HG02610 (cell line): Measurements from ENCODE around the gene DUSP2.

ENCODE experiments used
- ATAC-seq: cut with Tn5 transposase; IDR thresholded peaks from one replicate; pipeline ENCODE4 v1.9.1; 2021; ENCODE audit warnings: mild to moderate bottlenecking, moderate library complexity; ENCODE audit not compliant: unreplicated experiment

Gene DUSP2, protein sequence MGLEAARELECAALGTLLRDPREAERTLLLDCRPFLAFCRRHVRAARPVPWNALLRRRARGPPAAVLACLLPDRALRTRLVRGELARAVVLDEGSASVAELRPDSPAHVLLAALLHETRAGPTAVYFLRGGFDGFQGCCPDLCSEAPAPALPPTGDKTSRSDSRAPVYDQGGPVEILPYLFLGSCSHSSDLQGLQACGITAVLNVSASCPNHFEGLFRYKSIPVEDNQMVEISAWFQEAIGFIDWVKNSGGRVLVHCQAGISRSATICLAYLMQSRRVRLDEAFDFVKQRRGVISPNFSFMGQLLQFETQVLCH

DNA sequence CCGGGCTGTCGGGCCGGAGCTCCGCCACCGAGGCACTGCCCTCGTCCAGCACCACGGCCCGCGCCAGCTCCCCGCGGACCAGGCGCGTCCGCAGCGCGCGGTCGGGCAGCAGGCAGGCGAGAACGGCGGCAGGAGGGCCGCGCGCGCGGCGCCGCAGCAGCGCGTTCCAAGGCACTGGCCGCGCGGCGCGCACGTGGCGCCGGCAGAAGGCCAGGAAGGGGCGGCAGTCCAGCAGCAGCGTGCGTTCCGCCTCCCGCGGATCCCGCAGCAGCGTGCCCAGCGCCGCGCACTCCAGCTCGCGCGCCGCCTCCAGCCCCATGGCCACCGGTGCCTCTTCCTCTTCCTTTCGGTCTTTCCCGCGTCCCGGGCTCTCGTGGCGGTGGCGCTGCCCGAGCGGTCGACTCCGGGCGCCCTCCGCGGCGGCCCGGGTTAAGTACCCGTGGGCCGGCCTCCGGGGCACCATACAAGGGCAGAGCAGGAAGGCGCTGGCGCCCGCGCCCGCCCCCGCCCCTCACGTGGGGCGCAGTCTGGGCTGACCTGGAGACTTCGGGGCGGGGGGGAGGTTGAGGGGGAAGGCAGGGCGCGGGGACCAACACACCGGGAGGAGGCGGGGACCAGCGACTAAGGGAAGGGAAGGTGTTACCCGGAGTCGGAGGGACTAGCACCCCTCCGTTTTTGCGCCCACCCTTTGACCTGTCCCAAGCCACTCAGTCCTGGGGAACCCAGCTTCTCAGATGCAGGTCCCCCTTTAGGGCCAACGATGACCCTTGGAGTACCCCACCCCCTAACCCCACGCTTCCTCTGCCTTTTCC, at the start of gene DUSP2:
TSS of gene DUSP2 (minus strand) at position 405 of the 812 bp plus-strand sequence. CDS start at position 319, 86 bp downstream.
- ATAC-seq = peak; percentile 55

DNA sequence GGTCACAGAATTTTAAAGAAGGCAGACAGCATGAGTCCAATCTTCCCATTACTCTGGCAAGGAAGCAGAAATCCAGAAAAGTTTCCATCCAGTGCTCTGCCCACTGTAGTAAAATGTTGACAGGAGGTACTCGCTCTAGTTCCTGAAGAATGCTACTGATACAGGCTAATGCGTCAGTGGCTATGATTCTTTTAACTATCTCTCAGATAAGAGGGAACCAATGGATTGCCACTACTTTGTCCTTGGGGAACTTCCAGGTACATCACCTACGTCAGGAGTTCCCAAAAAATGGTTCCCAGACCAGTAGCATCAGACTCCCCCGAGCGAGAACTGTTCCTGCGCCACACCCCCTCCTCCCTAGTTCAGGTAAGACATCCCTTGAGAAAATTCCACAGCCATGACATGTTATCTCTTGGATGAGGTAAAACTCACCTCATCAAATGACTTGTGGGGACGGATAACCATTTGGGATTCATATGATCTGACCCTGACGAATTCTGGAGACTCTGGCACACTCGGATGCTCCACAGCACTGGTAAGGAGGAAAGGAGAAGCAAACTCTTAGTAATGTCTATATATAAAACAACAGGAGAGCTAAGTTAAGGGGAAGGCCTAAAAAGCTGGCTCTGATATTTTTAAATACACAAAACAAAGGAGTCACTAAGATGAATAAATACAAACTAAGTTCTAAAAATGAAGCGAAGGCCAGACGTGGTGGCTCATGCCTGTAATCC, 46.9 kb upstream of the DUSP2 start:
- ATAC-seq = no peak

DNA sequence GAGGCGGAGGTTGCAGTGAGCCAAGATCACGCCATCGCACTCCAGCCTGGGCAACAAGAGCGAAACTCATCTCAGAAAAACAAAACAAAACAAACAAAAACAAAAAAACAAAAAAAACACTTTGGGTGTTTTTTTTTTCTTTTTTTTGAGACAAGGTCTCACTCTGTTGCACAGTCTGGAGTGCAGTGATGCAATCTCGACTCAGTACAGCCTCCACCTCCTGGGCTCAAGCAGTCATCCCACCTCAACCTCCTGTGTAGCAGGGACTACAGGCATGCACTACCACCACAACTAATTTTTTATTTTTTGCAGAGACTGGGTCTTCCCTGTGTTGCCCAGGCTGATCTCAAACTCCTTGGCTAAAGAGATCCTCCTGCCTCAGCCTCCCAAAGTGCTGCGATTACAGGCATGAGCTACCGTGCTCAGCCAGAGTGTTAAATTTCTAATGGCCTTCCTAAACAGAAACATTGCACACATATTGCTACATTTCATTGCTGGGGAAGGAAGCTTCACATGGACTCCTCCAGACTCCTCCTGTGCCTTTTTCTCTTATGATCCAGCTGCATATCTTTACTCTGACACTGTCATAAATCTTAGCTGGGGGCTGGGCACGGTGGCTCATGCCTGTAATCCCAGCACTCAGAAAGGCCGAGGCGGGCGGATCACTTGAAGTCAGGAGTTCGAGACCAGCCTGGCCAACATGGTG, 43.7 kb upstream of the DUSP2 start:
- no peak for ATAC-seq

DNA sequence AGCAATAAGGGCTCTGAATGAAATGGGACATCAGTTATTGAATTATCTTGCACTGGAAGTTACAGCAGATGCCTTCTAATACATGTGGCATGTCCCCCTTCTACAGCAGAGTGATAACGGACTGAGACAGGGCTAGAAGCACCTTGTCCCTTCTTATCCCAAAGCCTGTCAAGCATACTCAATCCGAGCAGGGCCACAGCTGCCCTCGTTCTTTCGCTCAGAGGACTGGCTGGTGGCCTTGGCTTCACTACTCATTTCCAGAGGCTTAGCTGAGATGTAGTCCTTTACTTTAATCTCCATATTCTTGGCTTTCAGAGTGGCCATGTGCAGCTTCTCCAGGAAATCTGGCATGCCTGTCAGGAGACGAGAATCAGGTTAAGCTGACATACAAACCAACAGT, 41.3 kb upstream of the DUSP2 start:
- no peak for ATAC-seq

DNA sequence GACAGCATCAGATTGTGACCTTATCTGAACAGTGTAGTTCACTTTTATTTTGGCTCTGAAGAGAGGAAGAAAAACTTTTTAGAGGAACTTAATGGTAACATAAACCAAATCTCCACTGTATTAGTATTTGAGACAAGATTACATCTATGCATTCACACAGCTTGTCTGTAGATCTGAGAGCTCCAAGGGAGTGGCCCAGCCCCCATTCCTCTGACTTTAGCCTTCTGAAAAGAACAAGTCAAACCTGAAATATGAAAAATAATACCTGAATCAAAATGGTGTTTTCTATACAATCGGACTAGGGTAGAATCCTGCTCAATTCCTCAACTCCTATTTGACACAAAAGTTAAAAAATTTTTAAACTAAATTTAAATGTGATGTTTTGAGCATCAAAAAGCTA, 40.3 kb upstream of the DUSP2 start:
- no peak for ATAC-seq

DNA sequence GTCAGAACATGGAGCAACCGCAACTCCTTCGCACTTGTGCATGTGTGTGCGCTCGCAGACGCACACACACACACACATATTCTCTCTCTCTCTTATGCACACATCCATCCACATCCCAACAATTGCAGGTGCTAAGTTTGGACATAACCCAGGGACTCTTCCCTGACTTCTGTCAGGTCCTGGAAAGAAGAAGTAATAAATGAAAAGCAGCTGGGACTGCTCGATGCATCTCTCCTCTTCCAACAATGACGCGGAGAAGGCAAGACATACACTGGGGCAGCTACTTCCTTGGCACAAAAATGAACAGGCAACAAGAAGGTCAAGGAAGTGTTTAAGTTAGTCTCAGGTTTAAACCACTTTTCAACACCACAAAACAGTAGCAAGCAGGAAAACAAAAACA, 39.7 kb upstream of the DUSP2 start:
- no peak for ATAC-seq

DNA sequence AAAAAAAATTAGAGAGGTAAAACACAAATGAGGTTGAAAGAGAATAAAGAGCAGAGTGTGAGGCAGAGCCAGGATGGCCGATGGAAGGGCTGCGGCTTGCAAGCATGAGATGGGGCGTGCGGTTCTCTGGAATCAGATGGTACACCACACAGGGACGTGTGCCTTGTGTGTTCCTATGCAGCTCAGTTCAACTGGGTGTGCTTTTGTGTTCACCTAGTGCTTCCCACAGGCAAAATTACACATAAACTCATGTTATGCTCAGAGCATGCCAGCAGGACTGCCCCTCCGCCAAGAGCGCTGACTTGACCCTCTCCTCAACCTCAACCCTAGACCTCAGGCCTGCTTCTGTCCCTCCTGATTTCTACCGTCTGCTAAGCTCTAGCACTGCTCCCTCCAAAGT, 38.9 kb upstream of the DUSP2 start:
- ATAC-seq = no peak

DNA sequence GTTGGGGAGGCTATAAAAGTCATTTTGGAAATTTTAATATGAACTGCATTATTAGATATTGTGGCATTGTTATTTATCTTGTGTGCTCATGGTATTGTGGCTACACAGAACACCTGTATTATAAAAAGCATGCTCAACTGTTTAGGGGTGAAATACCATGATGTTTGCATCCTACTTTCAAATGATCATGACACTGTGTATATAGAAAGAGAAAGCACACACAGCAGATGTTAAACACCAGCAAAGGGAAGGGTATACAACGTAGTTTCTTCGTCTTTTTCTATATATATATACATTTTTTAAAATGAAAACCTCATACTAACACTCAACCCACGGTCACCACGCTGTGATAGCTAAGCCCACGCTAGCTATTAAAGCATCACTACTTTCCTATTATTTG, 36.3 kb upstream of the DUSP2 start:
- peak; percentile 47 for ATAC-seq

DNA sequence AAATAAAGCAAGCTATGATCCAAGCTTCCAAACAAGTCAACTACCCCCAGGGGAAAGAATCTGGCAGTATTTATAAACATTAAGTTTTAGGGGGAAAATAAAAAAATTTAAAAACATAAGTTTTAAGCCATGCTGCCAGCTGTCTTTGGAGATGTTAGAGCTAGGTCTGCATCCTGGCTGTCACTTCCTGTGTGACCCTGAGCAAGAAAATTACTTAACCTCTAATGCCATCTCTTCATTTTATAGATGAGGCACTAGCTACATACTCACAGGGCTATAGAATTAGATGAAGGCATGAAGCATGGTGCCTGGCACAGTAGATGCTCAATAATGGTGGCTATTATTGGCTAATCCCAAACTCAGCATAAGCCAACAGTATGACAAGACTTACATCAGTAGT, 35.3 kb upstream of the DUSP2 start:
- no peak for ATAC-seq

DNA sequence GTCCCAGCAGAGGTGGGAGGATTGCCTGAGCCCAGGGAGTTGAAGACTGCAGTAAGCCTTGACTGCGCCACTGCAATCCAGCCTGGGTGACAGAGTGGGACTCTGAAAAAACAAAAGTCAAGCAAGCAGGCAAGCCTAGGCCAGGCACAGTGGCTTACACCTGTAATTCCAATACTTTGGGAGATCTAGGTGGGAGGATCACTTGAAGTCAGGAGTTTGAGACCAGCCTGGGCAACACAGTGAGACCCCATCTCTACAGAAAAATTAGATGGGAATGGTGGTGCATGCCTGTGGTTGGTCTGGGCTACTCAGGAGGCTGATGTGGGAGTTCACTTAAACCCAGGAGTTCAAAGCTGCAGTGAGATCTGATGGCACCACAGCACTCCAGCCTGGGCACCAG, 34.8 kb upstream of the DUSP2 start:
- ATAC-seq = no peak

DNA sequence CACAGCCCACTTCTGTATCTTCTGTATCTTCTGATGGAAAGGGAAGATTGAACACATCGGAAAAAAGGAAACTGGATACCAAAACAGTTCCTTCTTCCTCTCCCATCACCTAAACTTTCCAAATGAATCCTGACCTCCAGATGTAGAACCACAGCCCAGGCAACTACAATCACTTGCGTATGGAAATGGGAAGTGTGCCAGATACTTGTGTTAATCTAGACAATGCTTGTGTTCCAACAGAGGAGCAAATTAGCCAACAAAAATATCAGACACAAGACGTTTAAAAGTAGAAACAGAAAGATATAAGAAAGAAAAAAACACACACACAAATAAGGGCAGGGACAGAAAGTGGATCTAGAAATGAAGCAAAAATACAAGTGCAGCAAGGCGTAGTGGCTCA, 31.4 kb upstream of the DUSP2 start:
- no peak for ATAC-seq

DNA sequence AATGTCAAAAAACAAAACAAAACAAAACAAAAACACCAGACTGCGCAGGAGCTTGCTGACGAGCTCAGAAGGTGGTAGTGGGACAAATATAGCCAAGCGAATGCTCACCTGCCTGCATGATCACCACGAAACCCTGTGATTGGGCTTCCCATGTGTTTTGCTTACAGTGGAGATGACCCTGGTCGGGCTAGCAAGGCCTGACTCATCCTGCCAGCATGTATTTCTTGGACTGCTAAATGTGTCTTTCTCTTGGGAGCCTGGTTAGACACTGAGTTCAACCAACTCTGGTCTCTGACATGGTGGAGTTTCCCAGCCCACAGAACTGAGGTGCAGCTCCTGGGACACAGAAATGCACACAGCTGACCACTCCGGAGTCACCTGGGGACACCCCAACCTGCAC, 30.7 kb upstream of the DUSP2 start:
- ATAC-seq = no peak

DNA sequence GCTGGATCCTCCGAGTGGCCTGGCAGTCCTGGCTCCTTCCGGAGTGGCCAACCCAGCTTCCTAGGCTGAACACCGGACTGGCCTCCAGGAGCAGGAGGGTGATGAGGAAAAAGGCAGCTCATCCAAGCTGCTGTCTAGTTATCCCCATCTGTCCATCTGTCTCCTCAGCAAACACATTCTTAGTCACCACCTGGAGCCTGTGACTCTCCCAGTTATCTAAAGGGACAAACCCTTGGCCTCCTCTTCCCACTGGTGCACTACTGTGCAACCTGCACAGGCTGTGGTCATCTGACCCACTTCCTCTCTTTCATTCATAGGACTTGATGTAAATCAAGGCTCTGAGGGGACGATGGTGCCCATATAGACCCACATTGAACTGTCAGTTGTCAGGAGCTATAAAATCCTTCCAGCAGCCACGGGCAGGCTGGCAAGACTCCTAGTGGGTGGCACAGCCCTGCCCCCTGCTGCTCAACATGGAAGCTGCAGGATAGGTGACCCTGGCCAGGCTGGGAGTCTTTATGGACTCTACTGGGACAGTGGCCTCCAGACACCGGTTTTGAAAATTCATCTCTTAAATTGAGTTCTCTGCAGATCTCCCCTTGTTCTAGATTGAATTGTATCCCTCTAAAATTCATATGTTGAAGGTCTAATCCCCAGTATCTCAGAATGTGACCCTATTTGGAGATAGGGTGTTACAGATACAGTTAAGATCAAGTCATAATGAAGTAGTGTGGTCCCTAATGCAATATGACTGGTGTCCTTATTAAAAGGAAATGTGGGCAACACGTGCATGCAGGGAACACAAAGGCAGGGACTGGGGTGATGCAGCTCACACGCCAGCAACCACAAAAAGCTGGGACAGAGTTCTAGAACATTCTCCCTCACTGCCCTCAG, 29.3 kb upstream of the DUSP2 start:
- ATAC-seq = peak; percentile 72

DNA sequence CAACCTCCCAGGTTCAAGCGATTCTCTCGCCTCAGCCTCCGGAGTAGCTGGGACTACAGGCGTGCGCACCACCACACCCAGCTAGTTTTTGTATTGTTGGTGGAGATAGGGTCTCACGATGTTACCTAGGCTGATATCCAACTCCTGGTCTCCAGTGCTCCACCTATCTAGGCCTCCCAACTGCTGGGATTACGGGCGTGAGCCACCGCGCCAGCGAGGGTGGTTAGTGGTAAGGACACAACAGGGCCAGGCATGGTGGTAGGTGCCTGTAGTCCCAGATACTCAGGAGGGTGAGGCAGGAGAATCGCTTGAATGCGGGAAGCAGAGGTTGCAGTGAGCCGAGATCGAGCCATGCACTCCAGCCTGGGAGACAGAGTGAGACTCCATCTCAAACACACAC, 26.6 kb upstream of the DUSP2 start:
- ATAC-seq = no peak

DNA sequence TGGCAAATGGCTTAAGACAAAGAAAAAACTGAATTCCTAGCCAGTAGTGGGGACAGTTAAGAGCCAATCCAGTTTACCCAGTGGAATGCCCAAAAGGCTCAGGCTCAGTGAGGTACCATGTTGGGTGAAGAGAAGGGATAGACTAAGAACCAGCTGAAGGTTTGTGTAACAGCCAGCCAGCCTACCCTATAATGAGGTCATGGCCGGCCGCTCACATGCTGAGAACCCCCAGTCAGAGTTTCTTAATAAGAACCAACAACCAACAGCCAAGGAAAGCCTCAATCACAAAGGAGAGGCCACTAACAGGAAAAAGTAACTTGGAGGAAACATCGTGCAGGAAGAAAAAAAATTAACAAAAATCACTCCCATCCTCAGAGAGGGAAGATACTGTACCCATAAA, 25.4 kb upstream of the DUSP2 start:
- no peak for ATAC-seq

DNA sequence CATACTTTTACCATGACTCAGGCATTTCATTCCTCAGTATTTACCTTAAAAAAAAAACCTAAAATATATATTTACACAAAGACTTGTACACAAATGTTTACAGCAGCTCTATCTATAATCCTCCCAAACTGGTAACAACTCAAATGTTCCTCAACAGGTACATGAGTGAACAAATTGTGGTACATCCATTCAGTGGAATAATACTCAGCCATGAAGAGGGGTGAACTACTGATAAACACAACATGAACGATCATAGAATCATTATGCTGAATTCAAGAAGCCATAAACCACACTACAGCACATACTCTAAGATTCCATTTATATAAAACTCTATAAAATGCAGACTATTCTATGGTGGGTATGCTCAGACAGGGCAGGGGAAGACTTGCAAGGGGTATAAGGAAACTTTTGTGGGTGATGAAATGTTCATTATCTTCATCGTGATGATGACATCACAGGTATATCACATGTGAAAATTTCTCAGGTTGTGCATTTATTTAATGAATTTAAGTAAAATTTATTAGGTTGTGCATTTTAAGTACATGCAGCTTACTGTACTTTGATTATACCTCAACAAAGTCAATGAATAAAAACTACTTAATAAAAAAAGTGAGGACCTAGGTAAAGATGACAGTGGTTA, 24.7 kb upstream of the DUSP2 start:
- no peak for ATAC-seq

DNA sequence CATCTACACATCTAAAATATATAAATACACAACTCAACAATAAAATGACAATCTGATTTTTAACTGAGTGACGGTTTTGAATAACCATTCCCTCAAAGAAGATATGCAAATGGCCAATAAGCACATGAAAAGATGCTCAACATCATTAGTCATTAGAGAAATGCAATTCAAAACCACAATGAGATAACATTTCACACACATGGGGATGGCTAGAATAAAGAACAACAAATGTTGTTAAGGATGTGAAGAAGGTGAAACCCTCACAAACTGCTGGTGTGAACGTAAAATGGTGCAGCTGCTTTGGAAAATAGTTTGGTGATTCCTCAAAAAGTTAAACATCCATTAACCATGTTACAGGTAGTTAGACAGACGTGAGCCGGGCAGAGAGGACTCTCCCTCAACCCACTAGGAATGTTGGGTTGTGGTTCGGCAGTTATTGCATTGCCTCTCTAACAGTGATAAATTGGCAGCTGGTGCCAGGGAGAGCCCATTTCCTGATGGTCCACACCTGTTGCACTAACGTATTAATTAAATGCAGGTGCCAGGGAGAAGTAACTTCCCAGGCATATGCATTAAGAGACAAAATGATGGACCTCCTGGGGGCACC, 22.3 kb upstream of the DUSP2 start:
- ATAC-seq = no peak

DNA sequence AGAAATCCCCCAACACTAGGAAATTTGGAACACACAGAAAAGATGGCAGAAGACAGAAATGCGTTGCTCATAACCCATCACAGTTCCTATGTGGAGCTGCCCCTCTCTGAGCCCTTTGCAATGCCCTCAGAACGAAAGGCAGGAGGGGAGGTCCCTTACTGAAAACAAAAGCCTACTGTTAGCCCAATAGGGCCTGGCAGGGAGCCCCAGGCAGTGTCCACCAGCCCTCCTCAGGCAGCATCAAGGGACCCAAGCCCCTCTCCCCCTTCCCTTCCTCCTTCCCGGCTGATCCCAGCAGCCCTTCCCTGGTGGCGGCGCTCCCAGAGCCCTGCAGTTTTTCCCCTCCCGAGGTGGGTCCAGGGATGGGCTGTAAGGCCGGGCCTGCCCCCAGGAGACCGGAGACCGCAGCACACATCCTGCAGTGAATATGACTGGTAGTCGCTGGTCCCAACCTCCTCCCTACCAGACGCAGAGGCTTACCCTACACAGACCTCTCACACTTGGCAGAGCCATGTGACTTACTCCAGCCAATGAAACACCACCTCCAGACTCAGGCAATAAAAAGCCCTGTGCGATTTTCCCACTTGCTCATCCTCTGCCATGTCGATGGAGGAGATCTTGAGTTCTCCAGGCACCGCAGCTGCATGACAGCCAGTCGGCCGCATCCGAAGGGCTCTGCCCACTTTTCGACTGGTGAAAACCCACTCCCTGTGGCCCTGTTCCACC, 19.4 kb upstream of the DUSP2 start:
- peak; percentile 38 for ATAC-seq
